Measurements from ENCODE around the gene TSHZ1. TPM values are rescaled to one million over a fixed set of nuclear protein-coding genes. Genes with fewer than 3 reads are reported as not detected.

The TSHZ1 gene
- total RNA-seq, 4 donors from 2014 or later, result 10.4 to 18.1 (median 12.5) TPM

DNA sequence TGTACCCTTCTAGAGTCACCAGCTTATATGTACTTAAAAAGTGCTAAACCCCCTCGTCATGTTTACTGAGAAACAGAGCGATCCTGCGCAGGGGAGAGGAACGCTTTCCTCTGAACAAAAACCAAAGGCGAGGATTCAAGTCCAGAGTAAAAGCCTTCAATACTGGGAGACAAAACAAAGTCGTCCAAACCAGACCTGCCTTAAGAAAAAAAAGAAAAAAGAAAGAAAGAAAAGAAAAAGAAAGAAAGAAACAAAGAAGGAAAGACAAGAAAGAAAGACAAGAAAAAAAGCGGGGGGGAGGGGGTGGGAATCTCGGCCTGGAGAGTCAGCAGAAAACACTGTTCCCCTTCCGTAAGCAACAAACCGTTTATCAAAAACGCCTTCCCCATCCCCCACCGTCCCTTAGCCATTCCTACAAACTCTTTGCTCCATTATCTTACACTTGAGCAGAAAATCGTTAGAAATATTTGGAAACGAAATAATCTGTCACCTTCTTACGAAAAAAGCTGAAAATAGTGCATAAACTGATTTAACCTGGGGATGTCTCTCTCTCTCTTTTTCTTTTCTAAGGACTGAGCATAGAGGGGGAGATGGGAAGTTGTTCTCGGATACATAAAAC is 5.0 kb upstream of the TSHZ1 start:
- no peak for TF ChIP-seq CTCF (IDR thresholded peaks at IDR 0.05; ENCODE audit: low read depth)

DNA sequence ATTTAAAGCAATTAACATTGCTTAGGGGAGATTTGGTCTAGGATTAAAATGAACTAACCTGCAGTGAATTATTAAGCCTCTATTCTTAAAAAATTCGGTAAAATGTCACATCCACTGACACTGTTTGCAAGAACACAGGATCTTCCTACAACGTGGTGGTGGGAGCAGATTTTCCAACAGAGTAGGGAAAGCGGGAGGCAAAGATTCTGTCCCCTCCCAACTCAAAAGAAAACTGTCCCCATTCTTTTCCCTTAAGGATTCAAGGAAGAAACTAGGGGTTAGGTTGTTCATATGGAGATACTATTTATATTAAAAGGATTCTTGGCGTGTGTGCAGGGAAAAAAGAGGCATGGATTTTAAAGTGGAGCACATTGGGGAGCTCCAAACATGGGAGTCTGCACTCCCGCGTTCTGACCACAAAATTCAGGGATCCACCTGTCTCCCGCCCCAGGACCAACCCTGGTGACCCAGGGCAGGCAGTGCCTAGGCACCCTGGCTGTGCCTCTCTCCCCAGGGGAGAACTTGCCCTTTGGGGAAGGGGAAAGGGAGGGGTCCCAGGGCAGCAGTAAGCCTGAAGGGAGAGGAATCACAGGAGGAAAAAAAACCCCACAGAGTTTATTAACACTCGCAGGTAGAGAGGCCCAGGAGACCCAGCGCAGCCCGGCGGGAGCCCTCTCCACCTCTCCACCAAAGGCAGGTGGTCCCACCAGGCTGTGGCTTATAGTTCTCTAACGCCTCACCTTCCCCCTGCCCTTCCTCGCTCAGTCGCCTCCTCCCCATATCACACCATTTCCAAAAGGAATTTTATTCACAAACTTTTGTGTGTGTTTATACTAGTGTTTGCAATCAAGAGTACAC is 3.9 kb upstream of the TSHZ1 start:
- no peak for TF ChIP-seq CTCF (IDR thresholded peaks at IDR 0.05; ENCODE audit: low read depth)

- no peak for TF ChIP-seq CTCF (IDR thresholded peaks at IDR 0.05; ENCODE audit: low read depth)
These were observed 3.1 kb upstream of the TSHZ1 start for GRCh38 chr18:75207310-75208154.

DNA sequence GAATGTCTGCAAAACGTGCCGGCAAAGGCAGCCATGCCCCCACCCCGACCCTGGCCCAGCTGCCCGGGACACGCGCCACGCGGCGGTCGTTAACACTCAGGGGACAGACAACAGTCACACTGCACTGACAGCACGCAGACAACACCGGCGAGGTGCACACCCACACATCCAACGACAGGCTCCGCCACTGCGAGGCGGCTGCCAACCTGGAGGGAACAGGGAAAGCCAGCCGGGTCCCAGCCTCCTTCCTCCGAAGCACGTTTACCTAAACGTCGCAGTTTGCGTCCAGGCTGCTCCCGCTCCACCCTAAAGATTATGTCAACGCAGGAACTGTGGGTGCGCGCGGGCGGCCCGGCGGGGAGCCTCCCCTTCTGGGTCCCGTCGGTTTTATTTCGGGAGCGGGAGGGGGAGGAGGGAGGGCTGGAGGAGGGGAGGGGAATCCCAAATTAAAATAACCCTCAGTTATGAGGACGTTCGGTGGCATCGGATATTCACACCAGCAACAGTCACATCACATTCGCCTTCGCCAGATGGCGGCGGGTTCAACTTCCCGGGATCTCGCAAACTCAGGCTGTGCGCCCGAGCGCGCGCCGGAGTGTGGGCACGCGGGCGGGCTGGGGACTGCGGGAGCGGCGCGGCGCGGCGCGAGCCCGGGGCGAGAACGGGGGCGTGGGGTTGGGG is 2.3 kb upstream of the TSHZ1 start:
- no peak for TF ChIP-seq CTCF (IDR thresholded peaks at IDR 0.05; ENCODE audit: low read depth)

DNA sequence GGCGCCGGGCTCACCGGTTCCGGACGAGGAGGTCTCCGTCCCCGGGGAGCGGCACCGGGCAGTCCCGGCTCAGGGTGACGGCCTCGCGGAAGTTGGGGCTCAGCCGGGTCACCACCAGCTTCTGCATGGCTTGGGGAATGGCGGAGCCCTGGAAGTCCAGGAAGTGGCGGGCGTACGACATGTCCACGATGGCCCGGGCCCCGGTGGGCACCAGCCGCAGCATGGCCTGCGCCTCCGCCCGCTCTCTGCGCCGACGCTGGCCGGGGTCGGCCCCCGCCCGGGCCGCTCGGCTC is 1.8 kb upstream of the TSHZ1 start:
- no peak for TF ChIP-seq CTCF (IDR thresholded peaks at IDR 0.05; ENCODE audit: low read depth)

DNA sequence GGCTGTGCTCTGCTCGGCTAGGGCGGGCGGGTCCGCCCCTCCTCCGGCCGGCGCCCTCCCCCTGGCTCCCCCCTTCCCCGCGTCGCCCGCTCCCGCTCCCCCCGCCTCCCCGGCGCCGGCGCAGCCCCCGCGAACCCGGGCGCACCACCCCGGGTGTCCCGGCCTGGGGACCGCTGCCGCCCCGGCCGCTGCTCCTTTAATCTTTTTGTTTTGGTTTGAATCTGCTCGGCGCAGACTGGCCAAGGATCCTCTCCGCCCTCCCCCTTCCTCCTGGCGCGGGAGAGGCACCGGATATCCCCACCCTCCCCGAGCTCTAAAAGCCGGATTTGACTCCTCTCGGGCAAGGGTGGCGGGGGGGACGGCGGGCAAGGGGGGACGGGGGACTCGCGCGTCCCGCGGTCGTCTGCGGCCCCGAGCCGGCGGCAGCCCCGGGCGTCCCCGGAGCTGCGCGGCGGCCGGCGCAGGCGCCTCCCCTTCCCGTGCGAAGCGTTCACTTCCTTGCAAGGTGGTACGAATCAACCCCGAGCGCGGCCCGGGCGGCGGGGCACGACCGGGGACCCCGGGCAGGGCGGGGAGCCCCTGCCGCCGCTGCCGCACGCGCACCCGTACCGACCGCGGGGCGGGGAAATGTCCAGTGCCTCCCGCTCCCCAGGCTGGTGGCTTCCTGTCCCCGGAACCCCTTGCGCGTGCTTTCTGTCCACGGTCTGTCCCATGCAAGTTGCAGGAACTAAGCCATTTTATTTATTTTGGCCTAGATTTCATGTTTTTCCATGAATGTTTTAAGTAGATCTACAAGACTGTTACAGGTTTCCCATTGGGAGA is 1.3 kb upstream of the TSHZ1 start, which contains the start of gene PTGR3:
Gene PTGR3, minus strand, starts transcription at position 11 of the 822 bp plus-strand sequence. CDS start 81 bp downstream, outside the sequence.
- TF ChIP-seq CTCF (IDR thresholded peaks at IDR 0.05; ENCODE audit: low read depth), result no peak

Measured in subcutaneous adipose tissue (tissue), 4 donors.